ENCODE measurements around the gene SNX18.

DNA sequence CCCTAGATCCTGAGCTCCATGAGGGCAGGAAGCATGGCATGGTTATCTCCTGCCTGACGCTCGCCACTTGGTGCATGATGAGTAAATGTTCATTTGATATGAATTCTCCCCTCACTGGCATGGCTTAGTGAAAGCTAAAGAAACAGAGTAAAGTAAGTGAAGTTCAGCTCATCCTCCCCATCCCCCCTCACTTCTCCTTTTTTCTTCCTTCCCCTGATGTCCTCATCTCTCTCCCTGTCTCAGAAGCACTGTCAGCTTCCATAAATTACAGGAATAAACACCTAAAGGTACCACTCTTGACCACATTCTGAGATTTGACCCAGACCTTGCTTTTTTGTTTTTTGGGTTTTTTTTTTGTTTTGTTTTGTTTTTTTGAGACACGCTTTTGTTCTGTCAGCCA is 73.3 kb downstream of the SNX18 start:
- TF ChIP-seq ZNF274 (IDR thresholded peaks at IDR 0.05; ENCODE audit: low read depth, low read length) (no peak), POLR2A (IDR thresholded peaks at IDR 0.05; ENCODE audit: borderline replicate concordance, extremely low read depth, insufficient read depth, insufficient read length) (no peak), YY1 (IDR thresholded peaks at IDR 0.05; ENCODE audit: extremely low read depth, insufficient replicate concordance, low read depth, low read length) (no peak), EZH2 (IDR thresholded peaks at IDR 0.05) (no peak), EZH2phosphoT487 (IDR thresholded peaks at IDR 0.05; ENCODE audit: borderline replicate concordance) (no peak), POLR2AphosphoS5 (IDR thresholded peaks at IDR 0.05; ENCODE audit: low read depth, low read length) (no peak), EGR1 (IDR thresholded peaks at IDR 0.05; ENCODE audit: low read depth) (no peak), CBX3 (IDR thresholded peaks at IDR 0.05; ENCODE audit: low read depth) (no peak)
- TF ChIP-seq, protein P1, sequence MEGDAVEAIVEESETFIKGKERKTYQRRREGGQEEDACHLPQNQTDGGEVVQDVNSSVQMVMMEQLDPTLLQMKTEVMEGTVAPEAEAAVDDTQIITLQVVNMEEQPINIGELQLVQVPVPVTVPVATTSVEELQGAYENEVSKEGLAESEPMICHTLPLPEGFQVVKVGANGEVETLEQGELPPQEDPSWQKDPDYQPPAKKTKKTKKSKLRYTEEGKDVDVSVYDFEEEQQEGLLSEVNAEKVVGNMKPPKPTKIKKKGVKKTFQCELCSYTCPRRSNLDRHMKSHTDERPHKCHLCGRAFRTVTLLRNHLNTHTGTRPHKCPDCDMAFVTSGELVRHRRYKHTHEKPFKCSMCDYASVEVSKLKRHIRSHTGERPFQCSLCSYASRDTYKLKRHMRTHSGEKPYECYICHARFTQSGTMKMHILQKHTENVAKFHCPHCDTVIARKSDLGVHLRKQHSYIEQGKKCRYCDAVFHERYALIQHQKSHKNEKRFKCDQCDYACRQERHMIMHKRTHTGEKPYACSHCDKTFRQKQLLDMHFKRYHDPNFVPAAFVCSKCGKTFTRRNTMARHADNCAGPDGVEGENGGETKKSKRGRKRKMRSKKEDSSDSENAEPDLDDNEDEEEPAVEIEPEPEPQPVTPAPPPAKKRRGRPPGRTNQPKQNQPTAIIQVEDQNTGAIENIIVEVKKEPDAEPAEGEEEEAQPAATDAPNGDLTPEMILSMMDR (IDR thresholded peaks at IDR 0.05 in 2 of 3, conservative IDR thresholded peaks at IDR 0.05 in 1 of 3; ENCODE audit: borderline replicate concordance in 1 of 3, insufficient read depth in 1 of 3, low read depth in 2 of 3, low read length in 2 of 3) = no peak
- TF ChIP-seq, protein P2, sequence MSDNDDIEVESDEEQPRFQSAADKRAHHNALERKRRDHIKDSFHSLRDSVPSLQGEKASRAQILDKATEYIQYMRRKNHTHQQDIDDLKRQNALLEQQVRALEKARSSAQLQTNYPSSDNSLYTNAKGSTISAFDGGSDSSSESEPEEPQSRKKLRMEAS (IDR thresholded peaks at IDR 0.05) = no peak
